ENCODE measurements around the gene NOXRED1.
"Not testable (repeated sequence)": the region's sequence is repeated elsewhere in the genome, so short reads cannot be mapped to it uniquely, and the experiment has no call there.

Gene NOXRED1

GRCh38 chr14:77423423-77423822, at the start of gene NOXRED1:
TSS of gene NOXRED1 (minus strand) at chr14:77423523. CDS start at chr14:77422889, 634 bp downstream.
- no peak for DNase-seq

GRCh38 chr14:77470224-77470870, 47.0 kb upstream of the NOXRED1 start:
- DNase-seq = no peak

- DNase-seq = no peak
Measured at GRCh38 chr14:77469539-77469938, 46.2 kb upstream of the NOXRED1 start.

- no peak for DNase-seq
Measured at GRCh38 chr14:77469067-77469505, 45.8 kb upstream of the NOXRED1 start.

GRCh38 chr14:77467801-77468200, 44.5 kb upstream of the NOXRED1 start:
- no peak for DNase-seq

- DNase-seq = peak; percentile 62 to 70
Measured at GRCh38 chr14:77459072-77459723, 35.9 kb upstream of the NOXRED1 start.

GRCh38 chr14:77458249-77458950, 35.1 kb upstream of the NOXRED1 start:
- DNase-seq = peak; percentile 7 to 16

- DNase-seq = peak; percentile 78 to 84
Measured at GRCh38 chr14:77457522-77458248, 34.4 kb upstream of the NOXRED1 start, which contains the start of the genes AHSA1 and VIPAS39. TSS of gene AHSA1 (plus strand) at chr14:77458093. CDS start at chr14:77458190, 97 bp downstream. TSS of gene VIPAS39 (minus strand) at chr14:77457601. CDS start at chr14:77454102, 3,499 bp downstream.

- no peak for DNase-seq
Measured at GRCh38 chr14:77457115-77457521, 33.8 kb upstream of the NOXRED1 start.

GRCh38 chr14:77455966-77456640, 32.8 kb upstream of the NOXRED1 start:
- DNase-seq = no peak

GRCh38 chr14:77442196-77442595, 18.9 kb upstream of the NOXRED1 start:
- DNase-seq = no peak

- DNase-seq = no peak
Measured at GRCh38 chr14:77439861-77440260, 16.5 kb upstream of the NOXRED1 start.

GRCh38 chr14:77438596-77438995, 15.3 kb upstream of the NOXRED1 start:
- no peak for DNase-seq

- DNase-seq = no peak
Measured at GRCh38 chr14:77436042-77436441, 12.7 kb upstream of the NOXRED1 start.

GRCh38 chr14:77426396-77426795, 3.1 kb upstream of the NOXRED1 start:
- DNase-seq = no peak

- DNase-seq = no peak
Measured at GRCh38 chr14:77424862-77425261, 1.5 kb upstream of the NOXRED1 start.

- no peak for DNase-seq
Measured at GRCh38 chr14:77421201-77421600, 2.1 kb downstream of the NOXRED1 start.

GRCh38 chr14:77416836-77417235, 6.5 kb downstream of the NOXRED1 start:
- no peak for DNase-seq

GRCh38 chr14:77416098-77416497, 7.2 kb downstream of the NOXRED1 start:
- not testable (repeated sequence) for DNase-seq

- DNase-seq = not testable (repeated sequence)
Measured at GRCh38 chr14:77415403-77416030, 7.8 kb downstream of the NOXRED1 start.

- no peak for DNase-seq
Measured at GRCh38 chr14:77409131-77409533, 14.2 kb downstream of the NOXRED1 start.

- DNase-seq = no peak
Measured at GRCh38 chr14:77407158-77407557, 16.2 kb downstream of the NOXRED1 start.

All from stimulated activated CD4-positive, alpha-beta T cell treated with anti-CD3 and anti-CD28 coated beads, Interleukin-2, amount 100 ng/mL, for 48 hours (primary cell).